Measurements from ENCODE around the gene CAVIN1.
A peak's percentile ranks its signal among the peaks of the same experiment; 100 is the strongest.
"Not testable (repeated sequence)": the region's sequence is repeated elsewhere in the genome, so short reads cannot be mapped to it uniquely, and the experiment has no call there.

The CAVIN1 gene

DNA sequence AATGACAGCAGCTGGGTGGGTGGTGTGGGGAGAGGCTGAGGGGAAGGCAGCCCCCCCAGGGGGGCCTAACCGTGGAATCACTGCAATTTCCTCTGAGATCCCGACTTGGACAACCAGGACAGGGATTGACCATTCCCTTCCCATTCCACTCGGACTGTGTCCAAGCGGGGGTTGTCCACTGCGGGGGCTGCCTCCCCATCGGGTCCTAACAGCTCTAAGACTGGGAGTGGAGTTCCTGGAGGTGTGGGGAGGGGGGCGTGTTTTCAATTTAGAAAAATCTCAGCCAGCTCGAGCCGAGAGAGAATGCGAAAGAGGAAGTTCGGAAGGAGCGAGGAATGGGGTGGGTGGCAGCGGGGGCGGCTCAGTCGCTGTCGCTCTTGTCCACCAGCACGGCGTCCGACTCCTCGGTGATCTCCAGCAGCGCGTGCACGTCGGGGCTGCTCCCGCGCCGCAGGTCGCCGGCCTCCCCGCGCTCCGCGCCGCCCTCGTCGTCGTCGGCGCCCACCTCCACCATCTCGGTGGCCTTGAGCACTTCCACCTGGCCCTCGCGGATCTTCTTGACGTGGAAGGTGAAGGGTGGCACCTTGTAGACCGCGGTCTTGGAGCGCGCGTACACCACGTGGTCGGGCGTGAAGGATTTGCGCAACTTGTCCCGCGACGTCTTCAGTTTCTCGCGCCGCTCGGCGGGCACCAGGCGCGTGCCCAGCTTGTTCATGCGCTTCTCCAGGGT, 18.6 kb downstream of the CAVIN1 start:
- DNase-seq, result no peak

DNA sequence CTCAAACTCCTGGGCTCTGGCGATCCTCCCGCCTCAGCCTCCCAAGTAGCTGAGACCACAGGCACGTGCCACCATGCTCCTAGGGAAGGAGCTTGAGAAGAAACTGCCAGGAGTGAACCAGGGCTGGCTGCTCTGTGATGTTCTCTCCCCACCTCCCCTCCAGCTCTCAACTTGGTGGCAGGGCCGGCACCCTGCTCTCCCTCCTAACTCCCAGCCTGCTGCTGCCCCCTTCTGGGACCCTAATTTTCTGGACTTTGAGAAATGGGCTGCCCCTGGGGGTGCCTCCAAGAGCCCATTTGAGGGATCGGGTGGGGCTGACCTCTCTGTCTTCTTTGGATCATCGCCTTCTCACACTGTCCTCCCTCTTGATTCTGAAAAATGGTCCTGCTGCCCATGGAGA, 19.9 kb downstream of the CAVIN1 start:
- DNase-seq, result peak; percentile 53

DNA sequence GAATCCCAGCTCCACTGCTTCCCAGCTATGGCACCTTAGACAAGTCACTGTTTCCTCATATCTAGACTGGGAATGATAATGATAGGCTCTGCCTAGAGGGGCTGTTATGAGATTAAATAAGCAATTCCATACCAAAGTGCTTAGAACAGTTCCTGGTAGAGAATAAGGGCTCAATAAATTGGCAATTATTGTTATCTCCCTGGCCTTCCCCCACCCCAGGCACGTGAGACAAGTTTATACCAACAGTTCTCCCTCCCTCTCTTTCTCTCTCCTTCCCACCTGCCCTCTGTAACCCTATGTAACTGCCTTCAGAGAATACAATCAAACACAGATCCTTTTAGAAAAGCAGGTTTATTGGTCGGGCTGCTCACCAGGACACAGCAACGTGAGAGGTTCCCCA, 20.9 kb downstream of the CAVIN1 start:
- no peak for DNase-seq

DNA sequence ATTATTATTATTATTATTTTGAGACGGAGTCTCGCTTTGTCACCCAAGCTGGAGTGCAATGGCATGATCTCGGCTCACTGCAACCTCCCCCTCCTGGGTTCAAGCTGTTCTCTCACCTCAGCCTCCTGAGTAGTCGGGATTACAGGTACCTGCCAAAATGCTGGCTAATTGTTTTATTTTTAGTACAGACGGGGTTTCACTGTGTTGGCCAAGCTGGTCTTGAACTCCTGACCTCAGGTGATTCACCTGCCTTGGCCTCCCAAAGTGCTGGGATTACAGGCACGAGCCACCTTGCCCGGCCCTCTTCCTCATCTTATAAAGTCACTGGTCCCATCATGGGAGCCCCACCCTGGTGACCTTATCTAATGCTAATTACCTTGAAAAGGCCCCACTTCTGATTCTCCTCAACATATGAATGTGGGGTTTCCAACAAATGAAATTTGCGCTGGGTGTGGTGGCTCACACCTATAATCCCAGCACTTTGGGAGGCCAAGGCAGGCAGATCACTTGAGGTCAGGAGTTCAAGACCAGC, 22.1 kb downstream of the CAVIN1 start:
- DNase-seq, result not testable (repeated sequence)

DNA sequence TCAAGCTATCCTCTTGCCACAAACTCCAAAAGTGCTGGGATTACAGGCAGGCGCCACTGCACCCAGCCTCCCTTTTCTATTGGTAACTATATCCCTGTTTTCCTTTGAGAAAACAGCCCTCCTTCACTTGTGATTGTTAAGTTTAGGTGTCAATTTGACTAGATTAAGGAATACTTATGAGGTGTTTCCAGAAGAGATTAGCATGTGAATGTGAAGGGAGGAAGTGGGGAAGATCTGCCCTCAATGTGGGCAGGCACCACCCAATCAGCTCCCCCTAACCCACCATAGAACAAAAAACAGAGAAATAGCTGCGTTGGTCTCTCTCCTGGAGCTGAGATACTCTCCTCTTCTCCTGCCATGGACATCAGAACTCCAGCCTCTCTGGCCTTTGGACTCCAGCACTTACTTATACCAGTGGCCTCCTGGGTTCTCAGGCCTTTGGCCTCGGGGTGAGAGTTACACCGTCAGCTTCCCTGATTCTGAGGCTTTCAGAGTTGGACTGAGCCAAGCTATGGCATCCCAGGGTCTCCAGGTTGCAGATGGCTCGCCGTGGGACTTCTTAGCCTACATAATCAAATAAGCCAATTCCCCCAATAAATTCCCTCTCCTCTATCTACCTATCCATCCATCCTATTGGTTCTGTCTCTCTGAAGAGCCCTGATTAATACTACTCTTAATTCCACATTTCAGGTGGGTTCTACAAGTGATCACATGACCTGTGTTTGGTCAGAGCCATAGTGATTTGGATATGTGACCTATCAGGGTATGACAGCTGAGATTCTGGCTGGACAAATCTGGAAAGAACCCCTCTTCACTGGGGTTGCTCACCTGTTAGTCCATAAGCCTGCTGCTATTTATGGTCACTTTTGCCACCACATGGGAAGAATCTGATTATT, 22.9 kb downstream of the CAVIN1 start:
- DNase-seq, result no peak

DNA sequence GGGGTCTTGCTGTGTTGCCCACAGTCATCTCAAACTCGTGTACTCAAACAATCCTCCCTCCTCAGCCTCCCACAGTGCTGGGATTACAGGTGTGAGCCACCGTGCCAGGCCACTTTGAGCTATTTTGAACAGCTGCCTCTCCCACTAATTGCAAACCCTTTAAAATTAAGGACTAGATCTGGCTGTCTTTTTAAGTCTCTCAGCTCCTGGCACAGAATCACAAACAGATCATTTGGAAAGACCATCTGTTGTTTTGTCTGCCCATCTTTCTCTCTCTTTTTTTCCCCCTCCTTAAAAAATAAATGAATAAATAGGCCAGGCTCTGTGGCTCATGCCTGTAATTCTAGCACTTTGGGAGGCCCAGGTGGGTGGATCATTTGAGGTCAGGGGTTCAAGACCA, 23.9 kb downstream of the CAVIN1 start:
- DNase-seq, result no peak

DNA sequence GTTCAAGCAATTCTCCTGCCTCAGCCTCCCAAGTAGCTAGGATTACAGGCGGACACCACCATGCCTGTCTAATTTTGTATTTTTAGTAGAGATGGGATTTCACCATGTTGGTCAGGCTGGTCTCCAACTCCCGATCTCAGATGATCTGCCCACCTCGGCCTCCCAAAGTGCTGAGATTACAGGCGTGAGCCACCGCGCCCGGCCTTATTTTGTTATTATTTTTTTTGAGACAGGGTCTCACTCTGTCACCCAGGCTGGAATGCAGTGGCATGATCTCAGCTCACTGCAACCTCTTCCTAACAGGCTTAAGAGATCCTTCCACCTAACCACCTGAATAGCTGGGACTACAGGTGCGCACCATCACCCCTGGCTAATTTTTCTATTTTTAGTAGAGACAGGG, 27.5 kb downstream of the CAVIN1 start:
- DNase-seq, result not testable (repeated sequence)

DNA sequence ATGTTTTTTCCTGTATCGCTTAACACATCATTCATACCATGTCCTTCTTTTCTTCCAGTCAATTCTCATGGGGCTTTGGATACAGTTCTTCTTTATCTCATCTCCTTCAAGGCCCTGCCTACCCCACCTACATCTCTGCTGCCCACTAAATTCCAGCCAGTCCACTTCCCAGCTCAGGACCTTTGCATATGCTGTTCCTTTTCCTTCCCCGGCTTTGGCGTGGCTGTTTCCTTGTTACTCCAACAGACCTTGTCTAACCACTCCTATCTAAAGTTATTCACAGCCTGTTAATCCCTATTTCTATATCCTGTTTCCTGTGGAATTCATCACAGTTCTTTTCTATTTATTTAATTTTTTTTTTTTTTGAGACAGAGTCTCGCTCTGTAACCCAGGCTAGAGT, 28.2 kb downstream of the CAVIN1 start:
- no peak for DNase-seq

DNA sequence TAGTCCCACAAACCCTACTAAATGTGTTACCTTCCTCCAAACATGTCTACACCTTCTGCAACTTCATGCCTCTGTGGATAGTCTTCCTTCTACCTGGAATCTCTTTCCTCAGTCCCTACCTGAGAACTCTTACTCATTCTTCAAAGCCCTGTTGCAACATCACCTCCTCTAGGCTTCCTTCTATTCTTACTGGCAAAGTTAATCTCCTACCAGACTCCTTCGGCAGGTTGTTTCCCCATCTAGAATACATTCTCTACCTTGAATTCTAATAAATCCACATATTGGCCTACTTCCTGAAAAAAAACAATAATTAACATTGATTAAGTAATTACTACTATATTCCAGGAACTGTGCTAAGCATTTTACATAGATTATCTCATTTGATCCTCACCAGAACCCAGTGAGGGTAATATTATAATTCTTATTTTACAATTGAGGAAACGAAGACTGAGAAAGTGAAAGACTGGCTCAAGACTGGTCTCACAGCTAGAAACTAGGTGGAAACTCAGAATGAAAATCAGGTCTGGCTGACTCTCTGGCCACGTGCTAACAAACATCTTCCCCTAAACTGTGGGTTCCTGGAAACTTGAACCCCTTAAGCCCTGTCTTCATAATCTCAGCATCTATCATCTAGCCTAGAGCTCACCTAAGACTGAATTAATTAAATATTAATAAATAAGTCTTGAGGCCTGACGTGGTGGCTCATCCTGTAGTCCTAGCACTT, 30.2 kb downstream of the CAVIN1 start:
- DNase-seq, result no peak

DNA sequence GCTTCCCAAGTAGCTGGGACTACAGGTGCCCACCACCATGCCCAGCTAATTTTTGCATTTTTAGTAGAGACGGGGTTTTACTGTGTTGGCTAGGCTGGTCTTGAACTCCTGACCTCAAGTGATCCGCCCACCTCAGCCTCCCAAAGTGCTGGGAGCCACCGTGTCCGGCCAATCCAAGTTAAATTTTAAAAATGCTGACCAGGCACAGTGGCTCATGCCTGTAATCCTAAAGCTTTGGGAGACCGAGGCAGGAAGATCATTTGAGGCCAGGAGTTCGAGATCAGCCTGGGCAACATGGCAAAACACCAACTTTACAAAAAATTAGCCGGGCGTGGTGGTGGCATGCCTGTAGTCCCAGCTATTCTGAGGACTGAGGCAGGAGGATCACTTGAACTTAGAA, 31.6 kb downstream of the CAVIN1 start:
- DNase-seq, result not testable (repeated sequence)

DNA sequence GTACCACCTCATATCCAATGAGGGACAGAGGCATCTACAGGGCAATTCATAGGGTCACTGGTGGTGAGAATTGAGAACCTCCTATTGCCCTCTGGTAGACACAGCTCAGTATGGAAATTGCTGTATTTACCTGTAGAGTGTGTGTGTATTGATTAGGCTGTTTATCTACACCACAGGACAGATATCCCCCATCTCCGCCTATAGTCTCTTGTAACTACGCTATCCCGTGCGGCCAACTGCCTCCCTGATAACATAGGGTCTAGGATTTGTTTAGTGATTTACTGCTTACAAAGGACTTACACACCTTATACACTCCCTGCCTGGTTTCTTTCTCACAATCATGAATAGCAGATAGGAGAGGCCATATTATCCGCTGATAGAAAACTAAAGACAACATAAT, 33.2 kb downstream of the CAVIN1 start:
- DNase-seq, result no peak

DNA sequence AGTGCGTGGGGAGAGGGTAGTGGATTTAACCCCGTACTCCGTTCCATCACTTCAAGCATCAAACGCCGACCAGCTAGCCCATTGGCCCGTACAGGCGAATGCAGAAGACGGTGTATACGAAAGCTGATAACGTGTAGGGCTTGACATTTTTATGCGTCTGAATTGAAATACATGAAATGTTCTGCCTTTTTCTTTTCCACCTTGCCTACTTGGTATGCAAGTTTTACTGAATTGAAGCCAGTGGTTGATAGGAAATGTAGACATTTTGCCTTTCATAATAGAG, 34.0 kb downstream of the CAVIN1 start:
- no peak for DNase-seq

DNA sequence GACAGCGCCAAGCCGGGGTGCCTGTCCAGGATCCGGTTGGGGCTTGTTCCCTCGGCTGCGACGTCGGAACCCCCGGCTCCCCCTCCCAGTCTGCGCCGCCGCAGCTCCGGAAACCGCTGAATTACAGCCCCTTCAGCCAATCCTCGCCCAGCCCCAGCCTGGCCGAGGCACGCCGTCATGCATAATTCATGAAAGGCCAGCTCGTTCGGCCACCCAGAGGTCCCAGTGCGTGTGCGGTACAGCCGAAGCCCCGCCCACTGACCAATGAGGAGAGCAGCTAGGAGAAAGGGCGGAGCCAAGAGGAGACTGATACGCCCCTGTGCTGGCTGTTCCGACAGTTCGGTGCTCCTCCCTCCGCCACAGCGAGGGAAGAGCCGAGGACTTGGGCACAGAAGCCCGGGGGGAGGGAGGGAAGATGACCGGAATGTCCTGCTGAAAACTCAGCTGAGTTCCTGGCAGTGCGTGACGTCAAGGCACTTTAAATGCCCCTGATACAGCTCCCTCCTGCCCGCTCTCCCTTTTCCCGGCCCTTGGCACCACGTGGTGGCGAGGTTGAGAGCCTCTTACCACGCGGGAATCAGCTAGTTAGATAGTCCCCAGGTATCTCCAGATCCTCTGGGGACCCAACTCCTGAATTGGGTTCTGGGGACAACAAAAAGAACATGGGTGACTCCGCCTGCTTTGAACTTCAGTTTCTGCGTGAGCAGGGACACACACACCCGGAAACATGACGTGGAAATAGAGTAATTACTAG, 34.5 kb downstream of the CAVIN1 start, which contains the start of gene STAT3:
Gene STAT3, minus strand, starts transcription at position 62 of the 754 bp plus-strand sequence. CDS start 39,926 bp downstream, outside the sequence.
- peak; percentile 100 for DNase-seq

DNA sequence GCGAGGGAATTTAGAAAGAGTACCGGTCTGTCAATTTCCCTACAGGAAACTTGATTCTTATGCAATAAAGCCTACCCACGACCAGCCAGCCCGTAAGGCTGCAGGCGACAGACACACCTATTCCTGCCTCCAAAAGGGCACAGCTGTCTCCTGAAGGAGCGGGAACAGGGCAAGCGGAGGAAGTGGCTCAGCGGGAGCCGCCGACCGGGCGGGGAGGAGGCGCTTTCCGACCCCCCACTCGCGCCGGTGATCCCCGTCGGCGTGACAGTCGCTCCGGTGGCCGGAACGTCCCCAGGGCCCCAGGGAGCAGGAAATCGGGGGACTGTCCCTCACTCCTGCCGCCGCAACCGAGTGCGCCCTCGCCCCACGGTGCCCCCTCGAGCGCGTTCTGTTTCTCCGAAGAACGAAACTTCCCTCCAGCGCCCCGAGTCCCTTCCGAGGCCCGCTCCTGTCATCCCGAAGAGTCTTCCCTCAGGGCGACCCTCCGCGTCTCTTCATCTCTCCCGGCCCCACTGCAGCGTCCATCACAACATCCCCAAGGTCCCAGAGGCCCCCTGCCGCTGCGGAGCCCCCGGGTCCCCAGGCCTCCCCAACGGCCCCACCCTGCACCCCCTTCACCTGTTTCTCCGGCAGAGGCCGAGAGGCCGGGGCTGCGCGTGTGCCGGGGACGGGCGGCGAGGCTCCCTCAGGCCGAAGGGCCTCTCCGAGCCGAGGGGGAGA, 35.2 kb downstream of the CAVIN1 start:
- DNase-seq, result peak; percentile 45

DNA sequence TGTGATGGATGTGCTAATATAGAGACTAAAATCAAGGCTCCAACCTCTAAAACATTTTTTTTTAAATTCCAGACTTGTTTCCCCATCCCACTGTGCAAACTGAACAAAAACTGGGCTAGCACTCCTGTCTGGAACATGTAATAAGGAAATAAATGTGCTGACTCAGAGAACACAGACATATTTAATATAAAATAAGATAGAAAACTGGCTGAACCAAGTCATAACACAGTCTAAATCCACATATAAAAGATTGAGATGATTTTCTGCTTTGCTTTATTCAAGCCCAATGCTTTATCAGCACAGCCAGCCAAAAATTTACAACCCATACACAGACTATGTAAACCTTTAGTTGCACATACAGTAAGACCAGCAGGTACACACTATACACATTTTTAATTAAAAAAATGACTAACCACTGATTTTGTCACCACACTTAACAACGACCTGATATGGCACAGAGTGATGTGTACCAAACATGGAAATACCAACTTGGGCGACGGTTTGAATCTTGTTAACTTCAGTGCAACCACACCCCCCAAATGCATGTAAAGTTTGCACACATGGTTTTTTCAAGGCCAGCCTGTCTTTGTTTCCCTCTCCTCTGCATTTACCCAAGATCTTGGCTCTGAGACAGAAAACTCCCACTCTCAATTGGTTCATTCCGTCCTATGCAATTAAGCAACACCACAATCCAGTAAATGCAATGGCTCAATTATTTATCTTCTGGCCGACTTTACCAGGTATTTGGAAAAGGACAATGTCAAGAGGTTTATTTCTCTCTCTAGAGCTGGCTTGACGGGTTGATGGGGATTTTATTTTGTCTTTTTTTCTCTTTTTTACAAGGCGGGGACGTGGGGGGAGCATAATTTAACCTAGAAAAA, 36.0 kb downstream of the CAVIN1 start:
- peak; percentile 14 for DNase-seq

DNA sequence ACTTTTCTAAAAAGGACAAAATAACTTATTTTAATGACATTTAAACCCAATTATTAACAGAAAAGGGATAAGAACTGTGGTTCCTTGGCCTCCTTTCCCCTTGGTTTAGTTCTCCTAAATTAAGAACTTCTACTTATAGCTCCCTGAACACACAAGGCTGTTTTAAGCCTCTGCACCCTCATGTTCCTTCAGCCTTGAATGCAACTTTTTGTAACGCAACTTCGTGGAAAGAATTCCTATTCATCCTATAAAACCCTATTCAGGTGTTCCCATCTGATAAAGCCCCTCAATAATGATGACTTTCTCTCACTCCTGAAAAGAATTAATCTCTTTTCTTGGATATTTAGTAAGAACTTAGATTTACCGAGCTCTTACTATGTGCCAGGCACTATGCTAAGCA, 41.2 kb downstream of the CAVIN1 start:
- DNase-seq, result no peak

DNA sequence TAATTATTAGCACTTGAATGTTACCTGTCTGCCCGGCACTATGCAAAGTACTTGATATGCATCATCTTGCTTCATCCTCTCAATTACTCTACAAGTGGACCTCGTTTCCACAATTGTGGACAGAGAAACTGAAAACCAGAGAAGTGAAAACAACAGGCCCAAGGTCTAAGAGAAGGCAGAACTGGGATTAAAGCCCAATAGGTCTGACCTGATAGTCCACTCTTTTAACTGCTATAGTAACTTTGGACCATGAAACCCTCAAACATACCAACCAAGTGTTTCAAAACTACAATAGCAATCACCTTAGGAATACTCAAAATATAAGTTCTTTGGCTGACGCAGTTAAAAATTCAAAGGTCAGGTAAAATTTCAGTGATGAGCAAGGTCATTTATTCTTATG, 42.1 kb downstream of the CAVIN1 start:
- DNase-seq, result no peak

DNA sequence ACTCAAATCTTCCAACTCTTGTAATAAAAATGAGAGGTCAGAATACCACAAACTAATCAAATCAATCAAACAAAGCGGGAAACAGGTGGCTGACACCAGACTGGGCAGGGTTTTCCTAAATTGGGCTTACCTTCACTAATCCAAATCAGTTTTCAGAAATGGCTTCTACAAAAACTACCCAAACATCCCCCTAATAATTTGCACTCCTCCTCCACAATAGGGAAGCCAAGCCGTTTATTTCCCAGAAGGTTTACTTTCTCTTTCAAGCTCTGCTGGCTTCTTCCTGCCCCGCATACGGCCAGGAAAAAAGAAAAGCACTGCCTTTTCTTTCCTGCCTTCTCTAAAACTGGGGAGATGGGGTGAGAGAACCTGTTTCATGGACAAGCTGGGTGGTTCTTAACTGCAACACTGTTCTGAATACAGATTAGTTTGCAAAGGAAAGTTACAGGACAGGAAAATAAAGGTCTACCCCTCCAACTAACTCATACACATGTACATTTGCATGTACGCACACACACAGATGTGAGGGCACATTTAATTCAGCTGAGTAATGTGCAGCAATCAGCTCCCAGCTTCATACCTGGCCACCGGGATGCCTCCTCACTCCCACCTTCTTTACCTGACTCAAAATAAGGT, 44.0 kb downstream of the CAVIN1 start:
- no peak for DNase-seq

DNA sequence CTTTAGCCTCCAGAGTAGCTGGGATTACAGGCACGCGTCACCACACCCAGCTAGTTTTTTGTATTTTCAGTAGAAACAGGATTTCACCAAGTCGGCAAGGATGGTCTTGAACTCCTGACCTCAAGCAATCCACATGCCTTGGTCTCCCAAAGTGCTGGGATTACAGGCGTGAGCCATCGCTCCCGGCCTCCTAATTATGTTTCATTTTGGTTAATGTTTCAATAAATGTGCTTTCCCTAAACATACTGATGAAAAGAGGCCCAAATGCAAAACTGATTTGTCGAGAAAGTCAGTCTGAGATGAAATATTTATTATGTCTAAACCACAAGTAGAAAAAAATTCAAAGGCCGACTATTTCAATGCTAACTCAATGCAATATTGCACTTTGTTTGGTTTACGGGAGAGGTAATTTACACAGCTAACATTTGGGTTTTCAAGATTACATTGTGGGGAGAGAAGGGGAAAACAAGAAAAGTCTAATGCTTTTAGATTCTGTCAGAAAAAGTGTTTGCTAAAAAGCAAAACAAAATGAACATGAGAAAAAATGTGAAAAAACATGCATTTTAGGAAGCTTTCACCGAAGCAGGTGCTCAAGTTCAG, 44.6 kb downstream of the CAVIN1 start:
- no peak for DNase-seq

DNA sequence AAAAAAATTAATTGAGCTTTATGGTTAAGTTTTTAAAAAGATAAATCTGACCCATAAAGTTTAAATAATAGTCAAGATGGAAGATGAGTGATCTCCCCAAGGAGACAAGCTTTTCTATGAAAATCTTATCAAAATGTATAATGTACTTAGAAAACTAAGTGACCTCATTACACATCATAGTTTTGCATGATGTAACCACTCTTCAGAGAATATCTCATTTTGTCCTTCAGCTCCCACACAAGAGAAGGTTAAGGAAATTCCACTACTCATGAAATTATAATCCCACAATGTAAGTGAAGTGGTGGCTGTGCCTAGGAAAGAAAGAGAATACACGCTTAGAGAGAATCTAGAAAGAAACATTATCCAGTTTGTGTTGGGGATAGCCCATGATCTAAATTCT, 49.2 kb downstream of the CAVIN1 start:
- no peak for DNase-seq

Data from activated naive CD4-positive, alpha-beta T cell treated with Interleukin-2 at 50 U/mL for 16 hours (primary cell).